Measurements from ENCODE around the gene MAOA. TPM values are rescaled to one million over a fixed set of nuclear protein-coding genes. Genes with fewer than 3 reads are reported as not detected.

MAOA gene
- total and polyA plus RNA-seq, 9 of the 15 experiments (the other 6 are each of a cell fraction or from before 2014, with no cell fraction given) = 0.68 to 2.7 (median 1.9) TPM

DNA sequence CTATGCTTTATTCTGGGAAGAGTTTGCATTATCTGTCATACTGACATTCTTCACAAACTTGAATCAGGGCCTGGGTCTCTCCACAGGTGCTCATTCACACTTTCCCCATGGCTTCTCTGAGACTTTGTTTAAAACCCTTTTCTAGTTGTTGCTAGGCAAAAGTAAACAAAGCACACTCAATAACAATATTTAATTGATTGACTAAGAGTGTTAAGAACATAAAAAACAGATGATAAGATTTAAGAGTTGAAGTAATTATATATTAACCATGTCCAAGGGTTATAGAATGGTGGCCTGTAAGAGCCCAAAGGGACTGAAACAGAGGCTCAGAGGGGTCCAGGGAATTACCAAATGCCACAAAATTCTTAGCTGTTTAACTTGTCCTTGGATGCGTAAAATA, 7.1 kb downstream of the MAOA start (continued):
- TF ChIP-seq, protein P1, sequence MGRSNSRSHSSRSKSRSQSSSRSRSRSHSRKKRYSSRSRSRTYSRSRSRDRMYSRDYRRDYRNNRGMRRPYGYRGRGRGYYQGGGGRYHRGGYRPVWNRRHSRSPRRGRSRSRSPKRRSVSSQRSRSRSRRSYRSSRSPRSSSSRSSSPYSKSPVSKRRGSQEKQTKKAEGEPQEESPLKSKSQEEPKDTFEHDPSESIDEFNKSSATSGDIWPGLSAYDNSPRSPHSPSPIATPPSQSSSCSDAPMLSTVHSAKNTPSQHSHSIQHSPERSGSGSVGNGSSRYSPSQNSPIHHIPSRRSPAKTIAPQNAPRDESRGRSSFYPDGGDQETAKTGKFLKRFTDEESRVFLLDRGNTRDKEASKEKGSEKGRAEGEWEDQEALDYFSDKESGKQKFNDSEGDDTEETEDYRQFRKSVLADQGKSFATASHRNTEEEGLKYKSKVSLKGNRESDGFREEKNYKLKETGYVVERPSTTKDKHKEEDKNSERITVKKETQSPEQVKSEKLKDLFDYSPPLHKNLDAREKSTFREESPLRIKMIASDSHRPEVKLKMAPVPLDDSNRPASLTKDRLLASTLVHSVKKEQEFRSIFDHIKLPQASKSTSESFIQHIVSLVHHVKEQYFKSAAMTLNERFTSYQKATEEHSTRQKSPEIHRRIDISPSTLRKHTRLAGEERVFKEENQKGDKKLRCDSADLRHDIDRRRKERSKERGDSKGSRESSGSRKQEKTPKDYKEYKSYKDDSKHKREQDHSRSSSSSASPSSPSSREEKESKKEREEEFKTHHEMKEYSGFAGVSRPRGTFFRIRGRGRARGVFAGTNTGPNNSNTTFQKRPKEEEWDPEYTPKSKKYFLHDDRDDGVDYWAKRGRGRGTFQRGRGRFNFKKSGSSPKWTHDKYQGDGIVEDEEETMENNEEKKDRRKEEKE (IDR thresholded peaks at IDR 0.05; ENCODE audit: borderline replicate concordance in 1 of 2, control insufficient read depth in 1 of 2, low read depth in 2 of 2, low read length in 1 of 2) = no peak
- TF ChIP-seq HDAC6 (IDR thresholded peaks at IDR 0.05; ENCODE audit: low read depth, low read length) (no peak), ZNF121 (CRISPR knock-in tag; conservative IDR thresholded peaks at IDR 0.05) (no peak)

DNA sequence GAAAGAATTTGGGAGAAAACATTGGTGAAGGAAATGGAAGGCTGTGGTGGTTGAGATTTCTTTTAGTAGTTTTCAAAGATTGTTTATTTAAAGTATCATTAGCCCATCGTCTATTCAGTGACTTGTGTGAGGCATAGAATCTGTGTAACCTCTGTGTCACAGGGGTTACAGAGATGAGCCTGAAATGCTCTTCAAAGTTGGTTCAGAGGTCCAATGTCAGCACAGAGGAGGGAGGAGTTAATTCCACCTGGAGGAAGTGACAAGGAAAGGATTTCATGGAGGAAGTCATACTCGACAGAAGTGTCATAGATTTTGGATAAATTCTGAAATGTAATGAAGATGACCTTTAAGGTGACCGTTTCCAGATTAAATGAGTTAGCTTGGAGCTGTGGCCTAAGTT, 8.2 kb downstream of the MAOA start:
- Histone ChIP-seq H3K27ac (ENCODE audit: extremely low read depth, low read depth, low read length) (no peak overlapping the region), H3K9me1 (ENCODE audit: control insufficient read depth, insufficient read depth, low read length) (no peaks in the 10 kb centered on the region), H3K4me1 (replicated peaks in 1 of 2; ENCODE audit: control insufficient read depth in 2 of 2, insufficient read depth in 2 of 2, low read length in 2 of 2) (no peaks in the 10 kb centered on the region), H3K4me2 (ENCODE audit: insufficient read depth, low read length) (no peak overlapping the region), H3K9ac (ENCODE audit: insufficient read depth in 1 of 2, low read depth in 2 of 2, low read length in 2 of 2) (no peak overlapping the region), H4K20me1 (replicated peaks; ENCODE audit: control insufficient read depth, insufficient read depth, low read length) (no peaks in the 10 kb centered on the region), H3K36me3 (ENCODE audit: control insufficient read depth, insufficient read depth, low read length) (no peaks in the 10 kb centered on the region), H3K4me3 (no peak overlapping the region), H3K9me3 (replicated peaks; ENCODE audit: control insufficient read depth, insufficient read depth, low read depth, low read length) (no peaks in the 10 kb centered on the region), H3K79me2 (ENCODE audit: control insufficient read depth, insufficient read depth, low read length) (no peaks in the 10 kb centered on the region), H3K27me3 (ENCODE audit: control insufficient read depth in 2 of 2, insufficient read depth in 2 of 2, low read length in 2 of 2) (no peaks in the 10 kb centered on the region), H2AFZ (ENCODE audit: low read depth, low read length) (no peak overlapping the region)
- ChIA-PET POLR2A (no interaction called here), CTCF (ENCODE audit: low intra/inter-chr PET ratio) (no interaction called here)
- DNase-seq (ENCODE audit: extremely low read depth in 1 of 4, low spot score in 3 of 4) (no peak), ATAC-seq (no peak), FAIRE-seq (no peak)
- BruUV-seq (replicated peaks) = no TSS peak
- intact Hi-C loops (cut with micrococcal nuclease) (no loop called here), in situ Hi-C loops (cut with MboI) (no loop called here)
- 3% methylated on average over 3 of the region's 3 CpGs for WGBS (ENCODE audit: insufficient coverage, low coverage, missing lambda C conversion rate)
- TF ChIP-seq, protein P2, sequence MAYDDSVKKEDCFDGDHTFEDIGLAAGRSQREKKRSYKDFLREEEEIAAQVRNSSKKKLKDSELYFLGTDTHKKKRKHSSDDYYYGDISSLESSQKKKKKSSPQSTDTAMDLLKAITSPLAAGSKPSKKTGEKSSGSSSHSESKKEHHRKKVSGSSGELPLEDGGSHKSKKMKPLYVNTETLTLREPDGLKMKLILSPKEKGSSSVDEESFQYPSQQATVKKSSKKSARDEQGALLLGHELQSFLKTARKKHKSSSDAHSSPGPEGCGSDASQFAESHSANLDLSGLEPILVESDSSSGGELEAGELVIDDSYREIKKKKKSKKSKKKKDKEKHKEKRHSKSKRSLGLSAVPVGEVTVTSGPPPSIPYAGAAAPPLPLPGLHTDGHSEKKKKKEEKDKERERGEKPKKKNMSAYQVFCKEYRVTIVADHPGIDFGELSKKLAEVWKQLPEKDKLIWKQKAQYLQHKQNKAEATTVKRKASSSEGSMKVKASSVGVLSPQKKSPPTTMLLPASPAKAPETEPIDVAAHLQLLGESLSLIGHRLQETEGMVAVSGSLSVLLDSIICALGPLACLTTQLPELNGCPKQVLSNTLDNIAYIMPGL (CRISPR knock-in tag; IDR thresholded peaks at IDR 0.05) = no peak
- TF ChIP-seq YY1 (IDR thresholded peaks at IDR 0.05; ENCODE audit: borderline replicate concordance in 1 of 3, control insufficient read depth in 1 of 3, extremely low read depth in 1 of 3, insufficient read depth in 3 of 3, insufficient read length in 1 of 3, insufficient replicate concordance in 2 of 3, low read depth in 1 of 3, low read length in 2 of 3) (no peak), ZNF77 (CRISPR knock-in tag; IDR thresholded peaks at IDR 0.05) (no peak), RBFOX2 (IDR thresholded peaks at IDR 0.05; ENCODE audit: low read depth, low read length) (no peak), ARNT (IDR thresholded peaks at IDR 0.05) (no peak), XRCC5 (IDR thresholded peaks at IDR 0.05; ENCODE audit: low read depth, low read length) (no peak)
- TF ChIP-seq, protein P3, sequence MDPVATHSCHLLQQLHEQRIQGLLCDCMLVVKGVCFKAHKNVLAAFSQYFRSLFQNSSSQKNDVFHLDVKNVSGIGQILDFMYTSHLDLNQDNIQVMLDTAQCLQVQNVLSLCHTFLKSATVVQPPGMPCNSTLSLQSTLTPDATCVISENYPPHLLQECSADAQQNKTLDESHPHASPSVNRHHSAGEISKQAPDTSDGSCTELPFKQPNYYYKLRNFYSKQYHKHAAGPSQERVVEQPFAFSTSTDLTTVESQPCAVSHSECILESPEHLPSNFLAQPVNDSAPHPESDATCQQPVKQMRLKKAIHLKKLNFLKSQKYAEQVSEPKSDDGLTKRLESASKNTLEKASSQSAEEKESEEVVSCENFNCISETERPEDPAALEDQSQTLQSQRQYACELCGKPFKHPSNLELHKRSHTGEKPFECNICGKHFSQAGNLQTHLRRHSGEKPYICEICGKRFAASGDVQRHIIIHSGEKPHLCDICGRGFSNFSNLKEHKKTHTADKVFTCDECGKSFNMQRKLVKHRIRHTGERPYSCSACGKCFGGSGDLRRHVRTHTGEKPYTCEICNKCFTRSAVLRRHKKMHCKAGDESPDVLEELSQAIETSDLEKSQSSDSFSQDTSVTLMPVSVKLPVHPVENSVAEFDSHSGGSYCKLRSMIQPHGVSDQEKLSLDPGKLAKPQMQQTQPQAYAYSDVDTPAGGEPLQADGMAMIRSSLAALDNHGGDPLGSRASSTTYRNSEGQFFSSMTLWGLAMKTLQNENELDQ (CRISPR knock-in tag; IDR thresholded peaks at IDR 0.05; ENCODE audit: borderline replicate concordance) = no peak
- TF ChIP-seq, protein P4, sequence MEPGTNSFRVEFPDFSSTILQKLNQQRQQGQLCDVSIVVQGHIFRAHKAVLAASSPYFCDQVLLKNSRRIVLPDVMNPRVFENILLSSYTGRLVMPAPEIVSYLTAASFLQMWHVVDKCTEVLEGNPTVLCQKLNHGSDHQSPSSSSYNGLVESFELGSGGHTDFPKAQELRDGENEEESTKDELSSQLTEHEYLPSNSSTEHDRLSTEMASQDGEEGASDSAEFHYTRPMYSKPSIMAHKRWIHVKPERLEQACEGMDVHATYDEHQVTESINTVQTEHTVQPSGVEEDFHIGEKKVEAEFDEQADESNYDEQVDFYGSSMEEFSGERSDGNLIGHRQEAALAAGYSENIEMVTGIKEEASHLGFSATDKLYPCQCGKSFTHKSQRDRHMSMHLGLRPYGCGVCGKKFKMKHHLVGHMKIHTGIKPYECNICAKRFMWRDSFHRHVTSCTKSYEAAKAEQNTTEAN (CRISPR knock-in tag; IDR thresholded peaks at IDR 0.05) = no peak
